ENCODE results near the gene FAM221A.

Gene FAM221A

GRCh38 chr7:23698822-23699221 lies 18.8 kb downstream of the FAM221A start:
- H3K4me2 ChIP-seq (ENCODE audit: low read length) = no peak overlapping the region
- H2AFZ ChIP-seq = no peak overlapping the region
- no peak overlapping the region for H3K27ac ChIP-seq
- H3K9ac ChIP-seq = no peak overlapping the region
- H3K27me3 ChIP-seq (ENCODE audit: control insufficient read depth, insufficient read depth, low read length) = no peaks in the 10 kb centered on the region
- no peaks in the 10 kb centered on the region for H3K4me1 ChIP-seq
- TF ChIP-seq CTCF (IDR thresholded peaks at IDR 0.05) = no peak
- no peaks in the 10 kb centered on the region for H3K9me3 ChIP-seq (ENCODE audit: control insufficient read depth, low read length)
- no peaks in the 10 kb centered on the region for H3K79me2 ChIP-seq
- no peak overlapping the region for H3K4me3 ChIP-seq (ENCODE audit: low read depth, low read length)
- H3K36me3 ChIP-seq (ENCODE audit: control insufficient read depth, insufficient read depth, low read length) = no peaks in the 10 kb centered on the region

GRCh38 chr7:23700046-23700445 lies 20.0 kb downstream of the FAM221A start:
- Histone ChIP-seq H3K36me3 (ENCODE audit: control insufficient read depth, insufficient read depth, low read length) (no peaks in the 10 kb centered on the region), H2AFZ (no peak overlapping the region)
- no peak for TF ChIP-seq CTCF (IDR thresholded peaks at IDR 0.05)

GRCh38 chr7:23709081-23709750 lies 29.2 kb downstream of the FAM221A start:
- Histone ChIP-seq H3K4me3 (ENCODE audit: low read depth, low read length) (no peak overlapping the region), H3K4me2 (ENCODE audit: low read length) (no peak overlapping the region), H3K9me3 (ENCODE audit: control insufficient read depth, low read length) (no peaks in the 10 kb centered on the region), H2AFZ (no peak overlapping the region), H3K79me2 (no peaks in the 10 kb centered on the region), H3K27ac (no peak overlapping the region), H3K36me3 (ENCODE audit: control insufficient read depth, insufficient read depth, low read length) (peaks cover 3% of the 10 kb centered on the region), H3K9ac (no peak overlapping the region), H3K27me3 (ENCODE audit: control insufficient read depth, insufficient read depth, low read length) (no peaks in the 10 kb centered on the region), H3K4me1 (no peaks in the 10 kb centered on the region)
- TF ChIP-seq CTCF (IDR thresholded peaks at IDR 0.05) = no peak

More at GRCh38 chr7:23700046-23700445, 20.0 kb downstream of the FAM221A start:
- no peaks in the 10 kb centered on the region for H3K4me1 ChIP-seq
- H3K9me3 ChIP-seq (ENCODE audit: control insufficient read depth, low read length) = no peaks in the 10 kb centered on the region
- H3K9ac ChIP-seq = no peak overlapping the region
- no peak overlapping the region for H3K27ac ChIP-seq
- no peaks in the 10 kb centered on the region for H3K27me3 ChIP-seq (ENCODE audit: control insufficient read depth, insufficient read depth, low read length)
- H3K4me2 ChIP-seq (ENCODE audit: low read length) = no peak overlapping the region
- no peak overlapping the region for H3K4me3 ChIP-seq (ENCODE audit: low read depth, low read length)
- no peaks in the 10 kb centered on the region for H3K79me2 ChIP-seq

- H3K36me3 ChIP-seq (ENCODE audit: control insufficient read depth, insufficient read depth, low read length) = peaks cover 3% of the 10 kb centered on the region
- no peaks in the 10 kb centered on the region for H3K9me3 ChIP-seq (ENCODE audit: control insufficient read depth, low read length)
- no peak within 1 kb of the TSS for H2AFZ ChIP-seq
- no peak within 1 kb of the TSS for H3K4me3 ChIP-seq (ENCODE audit: low read depth, low read length)
- no peak for TF ChIP-seq CTCF (IDR thresholded peaks at IDR 0.05)
- H3K27ac ChIP-seq = no peak within 1 kb of the TSS
- H3K4me1 ChIP-seq = no peaks in the 10 kb centered on the region
- no peaks in the 10 kb centered on the region for H3K79me2 ChIP-seq
- H3K27me3 ChIP-seq (ENCODE audit: control insufficient read depth, insufficient read depth, low read length) = no peaks in the 10 kb centered on the region
- no peak within 1 kb of the TSS for H3K9ac ChIP-seq
- H3K4me2 ChIP-seq (ENCODE audit: low read length) = no peak within 1 kb of the TSS
These were observed 30.0 kb downstream of the FAM221A start, which contains the start of gene STK31 for GRCh38 chr7:23710000-23710399. Gene STK31, plus strand, starts transcription at chr7:23710219. Its CDS starts 67 bp downstream, at chr7:23710286.
